Urinary bladder (tissue), 4 donors: ENCODE results near the gene ZFHX3. TPM values are rescaled to one million over a fixed set of nuclear protein-coding genes. Genes with fewer than 3 reads are reported as not detected.
"Not testable (repeated sequence)": the region's sequence is repeated elsewhere in the genome, so short reads cannot be mapped to it uniquely, and the experiment has no call there.

Source experiments
- DNase-seq: peaks from one replicate; pipeline ENCODE4 v3.0.0-alpha.2; 2015; ENCODE audit errors: extremely low spot score
- H3K27ac ChIP-seq: one replicate; pipeline ENCODE4 v1.5.1; 2013; ENCODE audit warnings: low read depth, mild to moderate bottlenecking, moderate library complexity
- H3K36me3 ChIP-seq: one replicate; pipeline ENCODE4 v1.6.1; 2013; ENCODE audit warnings: mild to moderate bottlenecking, moderate library complexity; ENCODE audit not compliant: insufficient read depth
- H3K4me1 ChIP-seq: one replicate; pipeline ENCODE4 v1.6.1; 2013; ENCODE audit warnings: mild to moderate bottlenecking, moderate library complexity; ENCODE audit not compliant: insufficient read depth
- H3K4me3 ChIP-seq: one replicate; pipeline ENCODE4 v1.5.1; 2013; ENCODE audit warnings: low read depth, low read length
- WGBS: extraction: QIAGEN DNeasy Blood & Tissue Kit; methylation state at CpG from one replicate; pipeline ENCODE4 v1.1.7; 2013; 5-methylcytosine and 5-hydroxymethylcytosine counted together
- polyA plus RNA-seq: library from polyadenylated mRNA; stranded (reverse); fragments of 200-250 nt; gene quantifications from one replicate; pipeline ENCODE4 v1.2.3, GENCODE V29; 2013
- total RNA-seq: library from RNA; depleted of rRNA; stranded (reverse); fragments of >200 nt; gene quantifications from one replicate; pipeline ENCODE4 v1.2.3, GENCODE V29; 2014
- donor health status: healthy with polysubstance abuse.
- donor health status: healthy.

Gene ZFHX3
- 19.4 TPM for total RNA-seq
- 11.8 TPM for polyA plus RNA-seq

GRCh38 chr16:73047536-73048291, at the start of gene ZFHX3:
Gene ZFHX3, minus strand, starts transcription at chr16:73048128. Its CDS starts 87,983 bp downstream, at chr16:72960145.
- Histone ChIP-seq H3K4me3 (peak within 1 kb of the TSS; percentile 94), H3K36me3 (no peaks in the 10 kb centered on the region), H3K27ac (peak within 1 kb of the TSS; percentile 92), H3K4me1 (peaks cover 4% of the 10 kb centered on the region)
- DNase-seq, result no peak
- WGBS, result 2% methylated on average over 64 of the region's 64 CpGs

- no peak for DNase-seq
- no peak overlapping the region for H3K27ac ChIP-seq
- no peak overlapping the region for H3K4me3 ChIP-seq
- no peaks in the 10 kb centered on the region for H3K36me3 ChIP-seq
- no peaks in the 10 kb centered on the region for H3K4me1 ChIP-seq
- 92% methylated on average over 3 of the region's 3 CpGs for WGBS
These were observed 48.6 kb upstream of the ZFHX3 start for GRCh38 chr16:73096510-73096909.

- H3K4me3 ChIP-seq, result no peak overlapping the region
- 28% methylated on average over 9 of the region's 9 CpGs for WGBS
- no peaks in the 10 kb centered on the region for H3K36me3 ChIP-seq
- H3K27ac ChIP-seq, result no peak overlapping the region
- DNase-seq, result no peak
- no peaks in the 10 kb centered on the region for H3K4me1 ChIP-seq
These were observed 48.0 kb upstream of the ZFHX3 start for GRCh38 chr16:73095885-73096421.

- no peak overlapping the region for H3K27ac ChIP-seq
- DNase-seq, result no peak
These were observed 47.4 kb upstream of the ZFHX3 start for GRCh38 chr16:73095142-73095820.

GRCh38 chr16:73094371-73094770, 46.4 kb upstream of the ZFHX3 start:
- 95% methylated on average over 6 of the region's 6 CpGs for WGBS
- Histone ChIP-seq H3K4me3 (no peak overlapping the region), H3K4me1 (no peaks in the 10 kb centered on the region), H3K27ac (no peak overlapping the region), H3K36me3 (no peaks in the 10 kb centered on the region)
- DNase-seq, result no peak

More at GRCh38 chr16:73095142-73095820, 47.4 kb upstream of the ZFHX3 start:
- 52% methylated on average over 6 of the region's 6 CpGs for WGBS
- no peaks in the 10 kb centered on the region for H3K36me3 ChIP-seq
- H3K4me3 ChIP-seq, result no peak overlapping the region
- H3K4me1 ChIP-seq, result no peaks in the 10 kb centered on the region

GRCh38 chr16:73093146-73094144, 45.5 kb upstream of the ZFHX3 start:
- Histone ChIP-seq H3K36me3 (no peaks in the 10 kb centered on the region), H3K4me3 (no peak overlapping the region), H3K27ac (no peak overlapping the region), H3K4me1 (no peaks in the 10 kb centered on the region)
- 60% methylated on average over 32 of the region's 32 CpGs for WGBS
- no peak for DNase-seq

- Histone ChIP-seq H3K4me3 (no peak overlapping the region), H3K27ac (no peak overlapping the region), H3K4me1 (no peaks in the 10 kb centered on the region), H3K36me3 (no peaks in the 10 kb centered on the region)
- no peak for DNase-seq
- 76% methylated on average over 16 of the region's 16 CpGs for WGBS
These were observed 44.4 kb upstream of the ZFHX3 start for GRCh38 chr16:73092236-73092781.

- Histone ChIP-seq H3K4me1 (no peaks in the 10 kb centered on the region), H3K36me3 (no peaks in the 10 kb centered on the region), H3K4me3 (no peak overlapping the region), H3K27ac (no peak overlapping the region)
- DNase-seq, result no peak
- 95% methylated on average over 8 of the region's 8 CpGs for WGBS
These were observed 43.2 kb upstream of the ZFHX3 start for GRCh38 chr16:73091174-73091573.

GRCh38 chr16:73089420-73089819, 41.5 kb upstream of the ZFHX3 start:
- no peaks in the 10 kb centered on the region for H3K36me3 ChIP-seq
- no peak for DNase-seq
- H3K4me3 ChIP-seq, result no peak overlapping the region
- 91% methylated on average over 3 of the region's 3 CpGs for WGBS
- no peak overlapping the region for H3K27ac ChIP-seq
- H3K4me1 ChIP-seq, result no peaks in the 10 kb centered on the region

GRCh38 chr16:73086108-73086507, 38.2 kb upstream of the ZFHX3 start:
- no peak overlapping the region for H3K4me3 ChIP-seq
- no peaks in the 10 kb centered on the region for H3K4me1 ChIP-seq
- H3K36me3 ChIP-seq, result no peaks in the 10 kb centered on the region
- no peak overlapping the region for H3K27ac ChIP-seq
- no peak for DNase-seq
- WGBS, result 82% methylated on average over 4 of the region's 4 CpGs

- Histone ChIP-seq H3K27ac (no peak overlapping the region), H3K36me3 (no peaks in the 10 kb centered on the region), H3K4me1 (no peaks in the 10 kb centered on the region), H3K4me3 (no peak overlapping the region)
- WGBS, result 91% methylated on average over 3 of the region's 3 CpGs
- DNase-seq, result no peak
These were observed 35.3 kb upstream of the ZFHX3 start for GRCh38 chr16:73083271-73083670.

- not testable (repeated sequence) for DNase-seq, H3K4me3 ChIP-seq, H3K36me3 ChIP-seq, H3K4me1 ChIP-seq, H3K27ac ChIP-seq
- 23% methylated on average over 4 of the region's 4 CpGs for WGBS
These were observed 34.7 kb upstream of the ZFHX3 start for GRCh38 chr16:73082634-73083051.

GRCh38 chr16:73080931-73081330, 33.0 kb upstream of the ZFHX3 start:
- no peak for DNase-seq
- Histone ChIP-seq H3K4me3 (no peak overlapping the region), H3K4me1 (no peaks in the 10 kb centered on the region), H3K36me3 (no peaks in the 10 kb centered on the region), H3K27ac (no peak overlapping the region)
- WGBS, result 91% methylated on average over 1 of the region's 1 CpG
